HG03520 (cell line): Measurements from ENCODE around the gene STAP1.
A peak's percentile ranks its signal among the peaks of the same experiment; 100 is the strongest.
"Not testable (repeated sequence)": the region's sequence is repeated elsewhere in the genome, so short reads cannot be mapped to it uniquely, and the experiment has no call there.

Source experiments
- ATAC-seq: cut with Tn5 transposase; IDR thresholded peaks from one replicate; pipeline ENCODE4 v1.9.1; 2021; ENCODE audit warnings: mild to moderate bottlenecking, moderate library complexity; ENCODE audit not compliant: unreplicated experiment

The STAP1 gene, protein sequence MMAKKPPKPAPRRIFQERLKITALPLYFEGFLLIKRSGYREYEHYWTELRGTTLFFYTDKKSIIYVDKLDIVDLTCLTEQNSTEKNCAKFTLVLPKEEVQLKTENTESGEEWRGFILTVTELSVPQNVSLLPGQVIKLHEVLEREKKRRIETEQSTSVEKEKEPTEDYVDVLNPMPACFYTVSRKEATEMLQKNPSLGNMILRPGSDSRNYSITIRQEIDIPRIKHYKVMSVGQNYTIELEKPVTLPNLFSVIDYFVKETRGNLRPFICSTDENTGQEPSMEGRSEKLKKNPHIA

DNA sequence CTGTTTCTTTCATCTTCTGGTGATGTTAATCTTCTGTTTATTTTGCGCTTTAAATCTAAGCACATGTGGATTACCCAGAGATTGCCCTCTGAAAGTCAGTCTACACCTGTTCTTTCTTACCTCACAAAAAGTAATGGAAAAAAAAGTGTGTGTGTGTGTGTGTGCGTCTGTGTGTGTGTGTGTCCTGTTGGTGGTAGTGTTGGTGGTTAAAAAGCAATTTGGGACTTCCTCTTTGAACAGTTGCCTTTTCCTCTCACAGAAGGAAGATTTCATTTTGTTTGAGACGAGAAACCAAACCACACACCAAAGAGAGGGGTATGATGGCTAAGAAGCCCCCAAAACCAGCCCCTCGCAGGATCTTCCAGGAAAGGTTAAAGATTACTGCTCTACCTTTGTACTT is at the start of gene STAP1:
Gene STAP1, plus strand, starts transcription at position 235 of the 400 bp plus-strand sequence. Its CDS starts 83 bp downstream, at position 318.
- ATAC-seq = peak; percentile 70

DNA sequence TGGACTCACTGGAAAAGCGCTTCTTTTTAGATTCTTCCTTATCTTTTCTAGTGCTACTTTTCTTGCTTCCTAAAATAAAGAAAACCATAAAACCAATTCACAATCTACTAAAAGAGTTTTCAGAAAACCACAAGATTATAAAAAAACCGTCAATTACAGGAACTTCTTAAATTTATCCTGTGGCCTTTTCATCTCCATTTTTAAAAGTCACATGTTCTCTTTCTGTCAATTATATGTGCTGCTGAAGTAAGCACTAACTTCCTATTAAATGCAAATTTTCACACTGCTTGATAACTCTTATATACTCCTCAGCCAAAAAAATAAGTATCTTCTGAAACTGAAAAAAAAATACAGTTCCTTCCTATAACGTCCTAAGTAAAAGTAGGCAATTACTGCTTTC is 46.0 kb upstream of the STAP1 start:
- ATAC-seq = no peak

DNA sequence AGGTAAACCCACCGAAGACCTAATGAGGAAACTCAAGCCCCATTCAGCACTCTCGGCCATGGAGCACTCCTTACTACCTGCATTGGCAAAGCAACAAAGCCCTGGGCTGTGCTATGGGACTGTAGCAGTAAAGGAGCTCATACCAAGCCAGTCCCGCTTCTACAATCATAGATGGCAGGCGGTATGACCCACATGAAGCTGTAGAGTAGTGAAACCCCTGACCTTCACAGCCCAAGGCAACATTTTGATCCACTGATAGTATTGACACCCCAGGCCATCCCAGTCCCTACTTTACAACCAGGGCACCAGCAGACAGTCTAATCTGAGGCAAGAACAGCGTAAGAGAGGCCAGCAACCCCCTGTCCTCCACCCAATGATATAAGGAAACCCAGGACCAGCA is 38.4 kb upstream of the STAP1 start:
- no peak for ATAC-seq

DNA sequence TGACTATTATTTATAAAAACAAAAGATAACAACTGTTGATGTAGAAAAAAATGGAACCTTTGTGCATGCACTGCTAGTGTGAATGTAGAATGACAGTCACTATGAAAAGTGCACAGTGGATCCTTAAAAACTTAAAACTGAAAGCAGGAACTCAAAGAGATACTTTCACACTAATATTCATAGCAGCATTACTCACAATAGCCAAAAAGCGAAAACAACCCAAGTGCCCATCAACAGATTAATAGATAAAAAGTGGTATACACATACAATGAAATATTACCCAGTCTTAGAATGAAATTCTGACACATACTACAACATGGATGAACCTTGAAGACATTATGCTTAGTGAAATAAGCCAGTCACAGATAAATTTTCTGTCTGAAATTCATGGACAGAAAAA is 37.0 kb upstream of the STAP1 start:
- ATAC-seq = peak; percentile 84

DNA sequence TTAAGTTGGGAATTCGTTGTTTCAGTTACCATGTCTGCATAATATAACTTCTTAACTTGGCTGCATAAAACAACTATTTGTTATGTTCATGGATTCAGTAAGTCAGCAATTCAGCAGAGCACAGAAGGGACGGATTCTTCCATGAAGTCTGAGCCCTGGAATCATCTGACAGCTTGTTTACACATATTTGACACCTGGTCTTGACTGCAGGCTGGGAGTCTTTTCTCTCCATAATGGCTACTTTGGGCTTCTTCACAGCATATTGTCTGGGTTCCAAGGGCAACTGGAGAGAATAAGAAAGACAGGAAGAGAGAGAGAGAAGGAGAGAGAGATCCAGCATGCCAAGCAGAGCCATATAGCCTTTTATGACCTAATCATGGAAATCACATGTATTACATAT is 36.3 kb upstream of the STAP1 start:
- no peak for ATAC-seq

DNA sequence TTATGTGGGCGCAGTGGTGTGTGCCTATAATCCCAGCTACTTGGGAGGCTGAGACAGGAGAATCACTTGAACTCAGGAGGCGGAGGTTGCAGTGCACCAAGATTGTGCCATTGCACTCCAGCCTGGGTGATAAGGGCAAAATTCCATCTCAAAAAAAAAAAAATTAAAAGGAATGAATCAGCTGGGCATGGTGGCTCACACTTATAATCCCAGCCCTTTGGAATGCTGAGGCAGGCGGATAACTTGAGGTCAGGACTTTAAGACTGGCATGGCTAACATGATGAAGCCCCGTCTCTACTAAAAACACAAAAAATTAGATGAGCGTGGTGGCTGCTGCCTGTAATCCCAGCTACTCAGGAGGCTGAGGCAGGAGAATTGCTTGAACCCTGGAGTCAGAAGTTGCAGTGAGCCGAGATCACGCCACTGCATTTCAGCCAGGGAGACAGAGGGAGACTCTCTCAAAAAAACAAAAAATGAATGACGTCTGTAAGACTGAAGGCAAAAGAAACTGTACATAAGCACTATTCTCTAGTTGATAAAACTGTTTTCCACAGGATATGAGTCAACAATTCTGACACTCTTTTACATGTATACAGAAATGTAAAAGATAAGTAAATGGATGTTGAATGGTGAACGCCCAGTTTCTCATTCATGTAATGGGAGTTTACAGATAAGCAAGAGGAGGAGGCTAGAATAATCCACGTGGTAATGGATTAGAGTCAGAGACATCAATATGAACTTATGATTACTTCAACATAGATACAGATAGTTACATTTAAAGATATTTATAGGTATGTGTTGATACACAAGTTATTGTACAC is 35.5 kb upstream of the STAP1 start:
- ATAC-seq = no peak

DNA sequence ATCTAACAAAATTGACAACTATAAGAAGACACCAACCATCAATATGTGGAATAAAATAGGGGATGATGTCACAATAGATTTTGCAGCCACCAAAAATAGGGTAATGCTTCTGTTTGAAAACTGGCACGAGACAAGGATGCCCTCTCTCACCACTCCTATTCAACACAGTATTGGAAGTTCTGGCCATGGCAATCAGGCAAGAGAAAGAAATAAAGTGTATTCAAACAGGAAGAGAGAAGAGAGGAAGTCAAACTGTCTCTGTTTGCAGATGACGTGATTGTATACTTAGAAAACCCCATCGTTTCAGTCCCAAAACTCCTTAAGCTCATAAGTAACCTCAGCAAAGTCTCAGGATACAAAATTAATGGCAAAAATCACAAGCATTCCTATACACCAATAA is 34.4 kb upstream of the STAP1 start:
- not testable (repeated sequence) for ATAC-seq

DNA sequence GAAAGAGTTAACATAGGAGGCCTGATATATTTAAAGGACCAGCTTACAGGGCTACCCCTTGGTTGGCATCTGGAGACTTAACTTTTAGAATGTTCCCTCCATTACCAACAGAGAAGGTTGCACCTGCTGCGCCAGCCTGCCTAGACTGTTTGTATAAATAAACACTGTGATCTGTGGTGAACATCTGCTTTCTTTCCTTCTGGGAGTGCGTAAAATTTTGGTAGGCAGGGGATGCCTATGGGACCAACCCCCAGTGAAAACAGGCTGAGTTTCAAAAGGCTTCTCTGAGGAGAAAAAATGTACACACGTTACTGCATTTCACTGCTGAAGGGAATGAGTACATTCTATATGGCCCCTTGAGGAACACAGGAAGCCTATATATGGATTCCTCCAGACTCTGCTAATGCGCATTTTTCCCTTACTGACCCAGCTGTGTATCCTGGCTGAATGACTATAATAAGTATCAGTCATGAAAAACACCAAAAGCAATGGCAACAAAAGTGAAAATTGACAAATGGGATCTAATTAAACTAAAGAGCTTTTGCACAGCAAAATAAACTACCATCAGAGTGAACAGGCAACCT is 27.1 kb upstream of the STAP1 start:
- ATAC-seq = no peak

DNA sequence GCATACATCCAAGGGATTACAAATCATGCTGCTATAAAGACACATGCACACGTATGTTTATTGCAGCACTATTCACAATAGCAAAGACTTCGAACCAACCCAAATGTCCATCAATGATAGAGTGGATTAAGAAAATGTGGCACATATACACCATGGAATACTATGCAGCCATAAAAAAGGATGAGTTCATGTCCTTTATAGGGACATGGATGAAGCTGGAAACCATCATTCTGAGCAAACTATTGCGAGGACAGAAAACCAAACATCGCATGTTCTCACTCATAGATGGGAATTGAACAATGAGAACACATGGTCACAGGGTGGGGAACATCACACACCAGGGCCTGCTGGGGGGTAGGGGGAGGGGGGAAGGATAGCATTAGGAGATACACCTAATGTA is 26.1 kb upstream of the STAP1 start:
- ATAC-seq = not testable (repeated sequence)

DNA sequence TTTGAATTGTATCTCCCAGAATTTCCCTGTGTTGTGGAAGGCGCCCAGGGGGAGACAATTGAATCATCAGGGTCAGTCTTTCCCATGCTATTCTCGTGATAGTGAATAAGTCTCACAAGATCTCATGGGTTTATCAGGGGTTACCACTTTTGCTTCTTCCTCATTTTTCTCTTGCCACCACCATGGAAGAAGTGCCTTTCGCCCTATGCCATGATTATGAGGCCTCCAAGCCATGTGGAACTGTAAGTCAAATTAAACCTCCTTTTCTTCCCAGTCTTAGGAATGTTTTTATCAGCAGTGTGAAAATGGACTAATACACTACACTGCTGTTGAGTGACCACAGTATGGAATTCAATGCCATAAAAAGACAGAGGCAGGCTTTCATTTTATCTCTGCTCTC is 25.4 kb upstream of the STAP1 start:
- ATAC-seq = no peak

DNA sequence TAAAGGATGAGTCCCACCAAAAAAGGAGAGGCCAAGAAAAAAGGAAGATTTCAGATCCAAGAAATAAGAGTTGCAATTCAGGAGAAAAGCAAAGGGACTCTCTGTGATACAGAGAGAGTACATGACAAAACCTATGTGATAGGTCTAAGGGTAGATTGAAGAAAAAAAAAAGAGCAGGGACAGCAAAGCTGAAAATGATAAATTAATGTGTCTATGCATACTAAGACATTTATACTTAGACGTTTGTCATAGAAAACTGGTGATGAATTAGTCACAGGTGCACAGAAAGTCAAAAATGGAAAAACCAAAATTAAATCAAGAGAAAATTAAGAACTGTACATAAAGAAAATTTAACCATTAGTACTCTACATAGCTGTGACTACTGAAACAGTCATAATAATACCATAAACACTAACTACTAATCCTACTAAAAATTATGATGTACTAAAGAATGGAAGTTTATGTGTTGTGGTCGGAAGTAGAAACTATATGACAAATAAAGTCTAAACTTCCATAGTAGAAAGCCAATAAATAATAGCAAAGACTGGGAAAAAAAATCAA is 23.2 kb upstream of the STAP1 start:
- no peak for ATAC-seq

DNA sequence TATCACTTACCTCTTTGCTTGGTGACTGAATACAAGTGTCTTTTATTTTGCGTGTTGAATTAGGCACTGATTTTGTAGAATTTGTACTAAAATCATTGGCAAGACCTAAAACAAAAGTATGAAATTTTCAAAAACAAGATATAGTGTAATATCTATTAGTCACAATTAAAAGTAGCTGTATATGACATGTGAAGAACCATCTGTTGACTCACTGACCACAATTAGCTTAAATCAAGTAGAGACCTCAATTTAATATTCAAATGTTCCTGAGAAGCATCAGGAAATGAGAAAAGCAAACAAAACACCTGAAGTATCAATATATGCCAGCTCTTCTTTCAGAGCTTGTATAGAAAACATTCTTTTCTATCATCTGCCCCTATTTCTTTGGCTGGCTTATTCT is 18.7 kb upstream of the STAP1 start:
- ATAC-seq = no peak

DNA sequence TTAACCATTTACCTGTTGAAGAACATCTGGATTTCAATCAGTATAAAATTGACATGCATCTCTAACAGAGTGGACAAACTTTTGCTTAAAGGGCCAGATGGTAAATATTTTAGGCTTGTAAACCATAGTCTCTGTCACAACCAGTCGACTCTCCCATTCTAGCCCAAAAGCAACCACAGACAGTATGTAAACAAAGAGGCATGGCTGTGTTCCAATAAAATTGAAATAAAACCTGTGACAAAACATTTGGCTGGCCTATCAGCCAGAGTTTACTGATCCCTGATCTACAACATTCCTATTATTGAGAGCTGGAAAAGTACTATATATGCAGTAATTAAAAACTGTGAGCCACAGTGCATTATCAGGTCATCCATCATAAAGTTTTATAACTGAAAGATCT is 16.5 kb upstream of the STAP1 start:
- no peak for ATAC-seq

DNA sequence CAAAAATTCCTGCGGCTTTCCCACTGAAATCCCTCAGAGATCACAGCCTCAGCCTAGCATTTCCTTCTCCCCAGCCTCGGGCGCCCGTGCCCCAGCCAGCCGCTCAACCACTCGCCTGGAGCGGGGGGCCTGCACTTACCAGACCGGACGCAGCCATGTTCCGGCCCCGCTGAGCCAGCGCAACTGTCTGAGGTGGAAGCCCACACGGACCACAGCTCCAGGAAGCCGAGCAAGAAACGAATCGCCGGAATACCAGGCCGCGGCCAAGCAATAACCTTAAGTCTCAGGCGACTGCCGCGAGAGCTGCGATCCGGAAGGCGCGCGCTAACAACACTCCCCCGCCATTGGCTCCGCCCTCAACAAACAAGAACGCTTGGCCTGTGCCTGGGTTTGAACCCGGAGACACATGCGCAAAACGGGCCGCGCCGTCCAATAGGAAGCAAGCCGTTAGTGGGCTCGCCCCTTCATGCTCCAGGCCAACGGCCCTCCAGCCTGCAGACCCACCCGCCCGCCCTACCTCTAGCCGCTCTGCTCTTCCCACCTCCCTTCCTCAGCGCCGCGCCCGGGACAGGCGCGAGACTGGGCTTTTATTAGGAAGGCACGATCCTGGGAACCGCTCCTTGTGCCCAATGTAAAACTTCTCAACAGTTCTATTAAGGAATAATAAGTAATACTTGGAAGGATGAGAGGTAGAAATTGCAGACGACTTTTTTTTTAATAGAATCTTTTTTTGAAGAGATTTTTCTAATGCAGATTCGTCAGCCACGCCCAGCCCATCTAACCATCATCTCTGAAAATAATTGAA is 13.1 kb upstream of the STAP1 start, which contains the start of gene CENPC:
Gene CENPC, minus strand, starts transcription at position 305 of the 805 bp plus-strand sequence. Its CDS starts 148 bp downstream, at position 157.
- peak; percentile 93 for ATAC-seq

DNA sequence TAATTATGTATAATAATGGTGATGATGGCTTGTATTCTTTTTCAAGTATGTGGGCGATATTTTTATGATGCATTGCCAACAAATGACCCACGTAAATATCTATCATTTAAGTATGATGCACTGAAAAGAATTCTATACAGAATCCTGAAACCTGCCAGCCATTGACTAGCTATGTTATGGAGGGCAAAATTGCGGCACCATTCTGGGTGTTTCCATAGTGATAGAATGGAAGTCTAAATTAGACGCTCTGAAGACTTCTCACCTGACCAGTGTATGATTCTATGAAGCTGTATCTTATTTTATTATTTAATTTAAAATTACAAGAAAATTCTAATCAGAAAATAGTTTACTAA is 12.5 kb upstream of the STAP1 start:
- ATAC-seq = no peak

DNA sequence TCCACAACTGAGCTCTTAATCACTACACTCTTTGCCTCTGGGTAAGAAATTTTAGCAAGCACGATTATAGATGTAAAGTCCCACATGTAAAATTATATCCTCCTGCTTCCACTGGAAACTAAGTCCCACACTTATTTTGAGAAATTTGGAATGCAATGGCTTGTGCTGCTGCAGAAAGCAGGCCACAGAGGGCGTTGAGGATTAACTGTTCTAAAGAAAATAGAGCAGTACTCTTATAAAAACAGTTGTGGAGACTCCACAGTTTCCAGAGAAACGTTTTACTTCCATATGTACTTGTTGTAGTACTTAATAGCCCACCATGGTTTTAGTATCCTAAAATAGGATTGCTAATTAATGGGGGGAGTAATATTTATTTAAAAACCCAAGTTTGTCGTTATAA is 11.6 kb upstream of the STAP1 start:
- ATAC-seq = no peak

DNA sequence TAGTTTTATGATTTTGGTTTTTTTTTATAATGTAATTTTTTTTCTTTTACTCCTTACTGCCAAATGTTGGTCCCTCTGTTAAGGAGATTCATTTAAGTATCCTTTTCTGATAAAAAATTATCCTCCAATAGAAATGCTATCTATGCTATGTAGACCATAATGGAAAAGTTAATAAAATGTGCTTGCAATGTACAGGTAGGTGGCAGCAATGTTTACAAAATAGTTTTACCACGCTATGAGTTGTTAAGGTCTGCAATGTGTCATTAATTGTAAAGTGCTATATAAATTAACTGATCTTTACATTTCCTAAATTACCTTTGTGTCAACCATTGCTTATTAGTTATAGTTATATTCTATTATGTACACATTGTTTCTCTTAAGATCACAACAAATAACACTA is 9.4 kb upstream of the STAP1 start:
- peak; percentile 27 for ATAC-seq

DNA sequence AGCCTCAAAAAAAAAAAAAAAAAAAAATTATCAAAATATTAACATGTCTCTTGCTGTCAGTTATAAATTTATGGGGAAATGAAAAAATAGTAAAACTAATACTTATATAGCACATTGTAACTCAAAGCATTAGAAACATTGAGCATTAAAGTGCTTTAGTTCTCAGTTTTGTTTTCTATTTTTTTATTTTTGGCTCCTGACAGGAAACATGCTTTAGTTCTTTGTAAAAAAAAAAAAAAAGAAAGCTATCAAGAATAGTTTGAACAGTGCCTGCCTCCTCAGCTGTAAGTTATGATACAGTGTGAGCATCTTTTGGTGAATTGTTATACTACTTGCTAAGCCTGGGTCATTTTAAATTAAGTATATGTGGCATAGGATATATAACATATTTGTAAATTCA is 8.1 kb upstream of the STAP1 start:
- no peak for ATAC-seq

DNA sequence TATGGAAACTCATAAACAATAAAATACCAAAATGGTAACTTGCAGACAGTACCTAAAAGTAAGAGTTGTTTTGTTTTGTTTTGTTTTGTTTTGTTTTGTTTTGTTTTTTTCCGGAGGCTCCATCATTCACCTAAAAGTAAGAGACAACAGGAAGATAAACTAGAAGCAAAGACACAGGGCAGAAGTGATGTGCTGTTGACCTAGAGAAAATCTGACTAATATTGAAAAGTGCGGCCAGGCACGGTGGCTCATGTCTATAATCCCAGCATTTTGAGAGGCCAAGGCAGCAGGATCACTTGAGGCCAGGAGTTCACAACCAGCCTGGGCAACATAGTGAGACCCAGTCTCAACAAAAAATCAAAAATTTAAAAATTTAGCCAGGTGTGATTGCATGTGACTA is 7.7 kb upstream of the STAP1 start:
- ATAC-seq = no peak

DNA sequence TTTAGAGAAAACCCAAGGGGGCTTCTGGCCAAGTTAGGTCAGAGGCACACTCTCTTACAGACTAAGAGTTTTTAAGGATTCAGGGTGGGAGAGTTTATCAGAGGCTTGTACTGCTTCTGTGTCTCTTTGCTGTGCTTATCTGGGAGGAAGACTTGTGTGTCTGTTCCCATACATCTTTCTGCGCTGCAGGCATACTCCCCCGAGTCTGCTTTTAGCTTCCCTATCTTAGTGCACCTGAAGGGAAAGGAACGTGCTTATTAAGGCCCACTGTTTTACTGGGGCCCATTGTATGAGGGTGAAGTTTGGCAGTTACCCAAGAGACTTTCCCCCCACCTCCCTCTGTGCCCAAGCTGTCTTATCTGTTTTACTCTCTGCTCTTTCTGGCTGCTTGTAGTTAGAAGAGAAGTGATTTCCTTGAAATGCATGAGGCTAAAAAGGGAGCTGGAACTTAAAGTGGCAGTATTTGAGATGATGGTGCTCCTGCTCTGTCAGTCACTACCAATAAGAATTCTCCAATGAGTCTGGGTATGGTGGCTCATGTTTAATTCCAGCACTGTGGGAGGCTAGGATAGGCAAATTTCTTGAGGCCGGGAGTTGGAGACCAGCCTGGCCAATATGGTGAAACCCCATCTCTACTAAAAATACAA is 6.3 kb upstream of the STAP1 start:
- ATAC-seq = not testable (repeated sequence)
